Motor neuron (in vitro differentiated cells): Measurements from ENCODE around the gene CARD9. TPM values are rescaled to one million over a fixed set of nuclear protein-coding genes. Genes with fewer than 3 reads are reported as not detected.
A peak's percentile ranks its signal among the peaks of the same experiment; 100 is the strongest.

Experiments used
- ATAC-seq, 8 experiments: fragments of 200-7000 bp; cut with Tn5 transposase; replicated peaks in 6 of 8; 2 replicates each; pipeline ENCODE4 v1.8.0; 2021; ENCODE audit warnings: mild to moderate bottlenecking in 8 of 8, moderate library complexity in 8 of 8
- H3K27ac ChIP-seq, 2 donors: fragments of 250-450 bp; sonication (Bioruptor Pico); 2 replicates each; pipeline ENCODE4 v1.9.0; 2021; ENCODE audit warnings: antibody characterized with exemption in 2 of 2, mild to moderate bottlenecking in 2 of 2, moderate library complexity in 1 of 2
- H3K4me1 ChIP-seq, 2 donors: fragments of 250-450 bp; sonication (Bioruptor Pico); replicated peaks in 1 of 2; 2 replicates each; pipeline ENCODE4 v1.6.1; 2021; ENCODE audit warnings: antibody characterized with exemption in 2 of 2, mild to moderate bottlenecking in 2 of 2, moderate library complexity in 1 of 2
- H3K4me3 ChIP-seq, 5 donors: fragments of 250-450 bp; sonication (Bioruptor Pico); 2 replicates each; pipeline ENCODE4 v1.9.0; 2021; ENCODE audit warnings: antibody characterized with exemption in 5 of 5, mild to moderate bottlenecking in 5 of 5, moderate library complexity in 4 of 5
- WGBS, 10 experiments: fragments of 450-650 bp; shearing (Covaris generic); methylation state at CpG; one replicate each; pipeline ENCODE4 v1.0.0; 2022; 5-methylcytosine and 5-hydroxymethylcytosine counted together
- in situ Hi-C, 9 experiments: fragments of 400-800 bp; cut with MboI; loops; one replicate each; pipeline ENCODE4 v1.15.0; 2021; ENCODE audit warnings: low sequenced_read_pairs in 9 of 9, low pct_unique_long_range_greater_than_20kb in 2 of 9; ENCODE audit not compliant: unreplicated experiment in 9 of 9
- total RNA-seq, 8 experiments: library from RNA; unstranded; fragments of 300-600 nt; gene quantifications; 2 replicates each; pipeline versions ENCODE4 v1.2.3 to v1.2.4, GENCODE V29; 2022

Gene CARD9
- total RNA-seq, 8 experiments from 2014 or later: 0.46 to 3.5 (median 1.9) TPM

DNA sequence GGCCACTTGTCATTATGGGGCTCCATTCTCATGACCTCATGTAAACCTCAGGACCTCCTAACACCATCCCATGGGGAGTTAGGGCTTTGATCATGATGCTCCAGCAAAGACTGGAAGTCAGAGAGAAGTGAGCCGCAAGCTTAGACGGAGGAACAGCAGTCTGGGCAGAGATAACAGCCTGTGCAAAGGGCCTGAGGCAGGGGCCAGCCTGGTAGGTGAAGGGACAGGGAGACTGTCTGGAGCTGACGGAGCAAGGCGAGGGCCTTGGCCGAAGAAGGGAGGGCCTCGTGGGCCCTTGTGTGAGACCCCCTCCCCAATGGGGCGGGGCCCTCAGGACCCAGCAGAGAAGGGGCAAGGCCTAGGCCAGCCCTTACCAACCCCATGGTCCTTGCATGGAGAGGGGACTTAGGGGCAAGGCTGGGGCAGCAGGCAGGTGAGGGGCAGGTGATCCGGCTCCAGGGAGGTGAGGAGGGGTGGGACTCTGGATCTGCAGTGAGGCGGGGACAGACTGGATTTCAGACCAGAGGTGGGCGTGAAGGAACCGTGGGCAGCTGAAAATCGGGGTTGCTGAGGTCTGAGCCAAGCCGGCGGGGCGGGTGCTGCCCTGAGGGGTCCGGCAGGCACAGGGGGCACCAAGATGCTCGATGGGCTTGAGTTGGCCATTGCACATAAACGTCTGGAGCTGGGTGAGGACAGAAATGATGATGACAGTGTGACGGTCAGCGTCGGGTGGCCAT lies 28.8 kb downstream of the CARD9 start:
- H3K4me1 ChIP-seq: peaks cover 32 to 36% of the 10 kb centered on the region in 2 donors
- ATAC-seq: no peak
- 84% methylated on average over 3 of the region's 21 CpGs; no CpG with 5 or more reads in 9 of the 10 experiments for WGBS, 10 experiments
- in situ Hi-C loops: no loop called here
- no peak overlapping the region for H3K4me3 ChIP-seq
- no peak overlapping the region for H3K27ac ChIP-seq

DNA sequence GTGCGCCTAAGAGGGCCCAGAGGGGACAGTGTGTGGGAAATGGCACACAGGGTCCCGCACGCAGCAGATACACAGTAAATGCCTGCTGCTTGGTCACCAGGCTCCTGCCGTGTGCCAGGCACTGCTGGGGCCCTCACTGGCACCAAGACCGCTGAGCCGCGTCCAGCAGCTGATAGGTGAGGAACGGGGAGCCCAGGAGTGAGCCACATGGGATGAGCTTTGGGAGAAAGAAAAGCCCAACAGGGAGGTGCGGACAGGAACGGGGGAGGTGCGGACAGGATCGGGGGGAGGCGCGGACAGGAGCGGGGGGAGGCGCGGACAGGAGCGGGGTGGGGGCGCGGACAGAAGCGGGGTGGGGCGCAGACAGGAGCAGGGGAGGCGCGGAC lies 29.6 kb downstream of the CARD9 start:
- 94 to 100% (median 100%) methylated on average over 1 to 3 of the region's 24 CpGs; no CpG with 5 or more reads in 7 of the 10 experiments for WGBS, 10 experiments
- no peak for ATAC-seq
- H3K27ac ChIP-seq: no peak overlapping the region
- peaks cover 32 to 36% of the 10 kb centered on the region in 2 donors for H3K4me1 ChIP-seq
- in situ Hi-C loops: no loop called here
- no peak overlapping the region for H3K4me3 ChIP-seq

DNA sequence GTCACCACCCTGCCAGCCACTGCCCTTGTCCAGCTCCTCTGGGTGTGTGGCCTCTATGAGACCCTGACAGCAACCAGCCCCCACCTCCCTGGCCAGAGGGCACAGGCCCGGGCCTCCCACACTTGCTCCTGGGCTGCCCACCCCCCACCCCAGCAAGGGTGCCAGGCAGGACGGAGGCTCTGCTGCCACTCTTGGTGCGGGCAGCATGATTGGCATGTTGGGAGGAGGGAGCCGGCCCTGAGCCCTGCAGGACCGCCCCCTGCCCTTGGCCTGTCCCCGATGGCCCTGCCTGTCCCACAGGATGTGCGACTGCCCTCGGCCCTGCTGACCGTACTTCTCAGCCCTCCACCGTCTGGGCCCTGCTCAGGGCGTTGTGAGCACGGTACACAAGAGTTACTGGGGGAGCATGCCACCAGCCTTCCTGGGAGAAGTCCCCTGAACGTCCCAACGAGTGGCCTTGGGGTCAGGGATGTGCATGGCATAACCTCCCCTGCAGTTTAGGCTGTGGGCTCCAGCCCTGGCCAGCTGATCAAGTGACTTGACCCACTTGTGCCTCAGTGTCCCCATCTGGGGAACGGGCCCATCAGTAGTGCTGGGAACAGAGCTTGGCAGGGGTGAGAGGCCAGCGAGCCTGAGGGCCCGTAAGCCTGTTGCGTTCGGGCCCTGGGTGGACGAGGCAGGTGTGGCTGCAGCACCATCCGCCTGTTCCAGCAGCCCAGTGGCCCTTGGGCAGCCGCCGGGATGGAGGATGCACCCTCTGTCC lies 30.2 kb downstream of the CARD9 start:
- H3K27ac ChIP-seq: peak overlapping the region; percentile 59 to 71
- peak overlapping the region in 2 of 5 donors; percentile 2 to 17 for H3K4me3 ChIP-seq
- in situ Hi-C loops: no loop called here
- WGBS, 10 experiments: 25 to 100% (median 72%) methylated on average over 1 to 10 of the region's 23 CpGs; no CpG with 5 or more reads in 5 of the 10 experiments
- peaks cover 32 to 36% of the 10 kb centered on the region in 2 donors for H3K4me1 ChIP-seq
- ATAC-seq: peak in 2 of 8 experiments; percentile 1 to 4

DNA sequence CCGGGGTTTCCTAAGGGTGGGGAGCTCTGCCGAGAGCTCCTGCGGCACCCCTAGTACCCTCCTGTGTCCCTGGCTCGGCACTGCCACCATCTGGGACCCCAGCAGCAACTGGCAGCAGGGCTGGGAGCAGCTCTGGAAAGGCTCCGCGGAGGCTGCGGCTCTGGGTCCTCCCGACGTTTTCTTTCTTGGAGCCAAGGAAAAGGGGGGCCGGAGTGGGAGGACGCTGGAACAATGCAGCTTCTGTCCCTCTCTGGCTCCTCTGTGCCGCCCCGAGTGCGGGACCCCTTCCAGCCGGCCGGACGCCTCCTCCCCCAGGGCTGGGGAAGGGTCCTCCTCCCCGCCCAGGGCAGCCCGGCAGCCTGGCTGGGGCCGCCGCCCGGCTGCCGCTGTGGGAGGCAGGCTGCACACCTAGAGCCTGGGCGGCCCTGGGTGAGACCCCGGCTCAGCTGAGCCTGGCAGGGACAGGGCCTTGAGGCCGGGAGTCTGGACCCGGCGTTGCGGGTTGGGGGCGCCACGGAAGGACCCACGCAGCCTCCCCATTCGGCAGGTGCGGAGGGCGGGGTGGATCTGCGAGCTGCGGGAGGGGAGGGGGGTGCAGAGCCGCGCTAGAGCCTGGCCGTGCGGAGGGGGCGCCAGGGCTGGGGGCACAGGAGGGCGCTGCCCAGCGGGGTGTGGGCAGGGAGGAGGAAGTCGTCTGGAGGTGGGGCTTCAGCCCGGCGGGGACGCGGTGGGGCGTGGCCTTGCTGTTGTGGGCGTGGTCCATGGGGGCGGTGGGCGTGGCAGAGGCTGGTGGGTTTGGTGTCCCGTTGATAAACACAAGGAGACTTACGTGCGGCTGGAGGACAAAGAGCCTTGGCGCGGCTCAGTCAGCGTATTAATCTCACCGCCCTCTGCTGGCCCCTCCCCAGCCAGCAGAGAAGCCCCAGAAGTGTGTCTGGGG lies 31.0 kb downstream of the CARD9 start:
- peak in 6 of 8 experiments; percentile 28 to 70 (median 68) for ATAC-seq
- in situ Hi-C loops: no loop called here
- Histone ChIP-seq H3K27ac (peak overlapping the region; percentile 71 to 77), H3K4me1 (peaks cover 32 to 36% of the 10 kb centered on the region in 2 donors), H3K4me3 (peak overlapping the region in 4 of 5 donors; percentile 4 to 20 (median 14))
- 0 to 92% (median 41%) methylated on average over 1 to 7 of the region's 60 CpGs; no CpG with 5 or more reads in 6 of the 10 experiments for WGBS, 10 experiments

- WGBS, 10 experiments: 69 to 100% (median 100%) methylated on average over 1 to 5 of the region's 10 CpGs; no CpG with 5 or more reads in 5 of the 10 experiments
- no peak for ATAC-seq
- no peak overlapping the region for H3K4me3 ChIP-seq
- peaks cover 31 to 34% of the 10 kb centered on the region in 2 donors for H3K4me1 ChIP-seq
- in situ Hi-C loops: no loop called here
- peak overlapping the region in 1 of 2 donors; percentile 77 for H3K27ac ChIP-seq
Measured at GRCh38 chr9:136341769-136342168, 31.7 kb downstream of the CARD9 start.

GRCh38 chr9:136341042-136341655 lies 32.3 kb downstream of the CARD9 start:
- Histone ChIP-seq H3K27ac (no peak overlapping the region), H3K4me3 (no peak overlapping the region), H3K4me1 (peaks cover 25 to 28% of the 10 kb centered on the region in 2 donors)
- in situ Hi-C loops: no loop called here
- 77% methylated on average over 5 of the region's 18 CpGs; no CpG with 5 or more reads in 9 of the 10 experiments for WGBS, 10 experiments
- ATAC-seq: no peak

GRCh38 chr9:136340356-136341041 lies 33.0 kb downstream of the CARD9 start:
- 100% methylated on average over 1 of the region's 28 CpGs; no CpG with 5 or more reads in 9 of the 10 experiments for WGBS, 10 experiments
- in situ Hi-C loops: no loop called here
- peaks cover 19 to 22% of the 10 kb centered on the region in 2 donors for H3K4me1 ChIP-seq

GRCh38 chr9:136339958-136340310 lies 33.5 kb downstream of the CARD9 start:
- no peak for ATAC-seq
- Histone ChIP-seq H3K4me3 (no peak overlapping the region), H3K4me1 (peaks cover 17 to 18% of the 10 kb centered on the region in 2 donors), H3K27ac (no peak overlapping the region)
- in situ Hi-C loops: no loop called here
- WGBS, 10 experiments: 70 to 95% methylated on average over 2 to 4 of the region's 12 CpGs; no CpG with 5 or more reads in 8 of the 10 experiments

More at GRCh38 chr9:136340356-136341041, 33.0 kb downstream of the CARD9 start:
- no peak overlapping the region for H3K4me3 ChIP-seq
- no peak for ATAC-seq
- H3K27ac ChIP-seq: no peak overlapping the region

DNA sequence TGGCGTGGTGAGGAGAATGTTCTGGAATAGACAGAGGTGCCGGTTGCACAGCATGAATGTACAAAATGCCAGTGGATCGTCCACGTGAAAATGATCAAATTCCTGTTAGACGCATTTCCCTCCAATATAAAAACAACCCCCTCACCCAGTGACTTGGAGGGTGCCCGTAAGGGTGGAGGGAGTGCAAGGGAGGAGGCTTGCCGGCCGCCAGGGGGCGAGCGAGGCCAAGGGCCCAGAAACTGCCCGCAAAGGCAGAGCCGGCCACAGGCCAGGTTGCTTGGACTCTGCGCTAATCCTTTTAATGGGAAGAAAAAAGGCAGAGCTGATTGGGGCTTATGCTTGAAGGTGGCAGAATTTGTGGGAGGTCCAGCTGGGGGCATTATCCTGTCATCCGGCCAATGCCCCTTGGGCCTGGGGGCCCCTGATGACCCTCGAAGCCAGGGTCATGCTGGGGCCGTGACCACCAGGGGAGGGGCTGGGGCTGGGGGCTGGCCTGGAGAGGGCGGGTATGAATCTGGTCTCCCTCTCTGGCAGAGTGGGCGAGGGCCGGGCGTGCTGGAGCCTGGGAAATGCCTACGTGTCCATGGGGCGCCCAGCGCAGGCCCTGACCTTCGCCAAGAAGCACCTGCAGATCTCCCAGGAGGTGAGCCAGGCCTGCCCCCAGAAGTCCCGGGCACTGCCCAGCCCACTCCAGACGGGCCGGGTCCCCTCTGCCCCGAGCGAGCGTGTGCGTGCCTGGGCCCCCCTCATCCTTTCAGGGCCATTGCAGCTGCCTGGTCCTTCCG lies 34.1 kb downstream of the CARD9 start:
- ATAC-seq: peak in 3 of 8 experiments; percentile 17 to 71 (median 58)
- Histone ChIP-seq H3K27ac (no peak overlapping the region), H3K4me1 (peaks cover 17 to 18% of the 10 kb centered on the region in 2 donors), H3K4me3 (no peak overlapping the region)
- 12 to 100% (median 46%) methylated on average over 1 to 9 of the region's 32 CpGs; no CpG with 5 or more reads in 6 of the 10 experiments for WGBS, 10 experiments
- in situ Hi-C loops: no loop called here

- Histone ChIP-seq H3K4me3 (no peak overlapping the region), H3K27ac (no peak overlapping the region), H3K4me1 (peaks cover 17% of the 10 kb centered on the region in 2 donors)
- in situ Hi-C loops: no loop called here
- WGBS, 10 experiments: no CpG with 5 or more reads among the region's 25 CpGs
- ATAC-seq: no peak
Measured at GRCh38 chr9:136338511-136338910, 35.0 kb downstream of the CARD9 start.
